HTR-8/SVneo (cell line): Measurements from ENCODE around the gene ATP1A1.

ENCODE experiments used
- DNase-seq: peaks from one replicate; pipeline ENCODE4 v3.0.0; 2011; ENCODE audit warnings: low spot score, mixed read lengths; ENCODE audit not compliant: insufficient read length
- FAIRE-seq: peaks from 2 replicates; lab custom pipeline; 2011; peaks lifted over from hg19 to GRCh38; lab: Jason Lieb, UNC

Gene ATP1A1

GRCh38 chr1:116340506-116341231 lies 32.4 kb upstream of the ATP1A1 start:
- no peak for DNase-seq
- FAIRE-seq = no peak

- FAIRE-seq (no peak), DNase-seq (no peak)
These were observed 30.0 kb upstream of the ATP1A1 start for GRCh38 chr1:116343019-116343418.

DNA sequence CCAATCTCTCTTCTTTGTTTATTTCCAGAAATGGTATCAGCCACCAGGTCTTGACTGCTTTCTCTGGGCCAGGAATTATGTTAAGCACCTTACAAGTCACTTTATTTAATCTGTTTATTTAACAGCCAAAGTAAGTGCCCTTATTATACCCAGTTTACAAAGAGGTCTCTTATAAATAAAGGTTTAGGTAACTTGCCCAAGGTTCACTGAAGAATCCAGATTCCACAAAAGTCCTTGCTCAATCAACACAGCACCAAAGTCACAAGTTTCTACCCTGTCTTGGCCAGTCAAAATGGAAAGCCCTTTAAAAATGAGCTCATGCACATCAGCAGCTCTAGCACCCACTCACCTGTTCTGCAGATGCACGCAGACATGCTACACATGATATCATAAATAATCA lies 28.0 kb upstream of the ATP1A1 start:
- DNase-seq (no peak), FAIRE-seq (no peak)

DNA sequence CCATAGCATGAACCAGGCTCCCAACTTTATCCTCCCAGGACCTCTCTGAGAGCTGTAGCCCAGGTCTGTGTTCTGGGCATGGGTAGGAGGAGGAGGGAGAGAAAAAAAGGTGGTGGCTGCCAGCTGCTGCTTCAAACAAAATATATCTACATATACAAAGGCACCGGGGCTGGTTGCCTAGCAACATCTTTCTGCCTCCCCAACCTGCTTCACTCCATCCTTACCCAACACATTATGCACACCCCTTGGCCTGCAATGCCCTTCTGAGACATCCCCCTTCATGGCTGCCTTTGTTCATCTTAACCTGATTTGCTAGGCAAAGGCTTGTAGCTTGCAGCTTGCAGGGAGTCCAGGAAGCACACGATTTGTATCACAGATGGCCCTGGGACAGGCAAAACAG lies 27.2 kb upstream of the ATP1A1 start:
- no peak for DNase-seq
- FAIRE-seq = no peak

DNA sequence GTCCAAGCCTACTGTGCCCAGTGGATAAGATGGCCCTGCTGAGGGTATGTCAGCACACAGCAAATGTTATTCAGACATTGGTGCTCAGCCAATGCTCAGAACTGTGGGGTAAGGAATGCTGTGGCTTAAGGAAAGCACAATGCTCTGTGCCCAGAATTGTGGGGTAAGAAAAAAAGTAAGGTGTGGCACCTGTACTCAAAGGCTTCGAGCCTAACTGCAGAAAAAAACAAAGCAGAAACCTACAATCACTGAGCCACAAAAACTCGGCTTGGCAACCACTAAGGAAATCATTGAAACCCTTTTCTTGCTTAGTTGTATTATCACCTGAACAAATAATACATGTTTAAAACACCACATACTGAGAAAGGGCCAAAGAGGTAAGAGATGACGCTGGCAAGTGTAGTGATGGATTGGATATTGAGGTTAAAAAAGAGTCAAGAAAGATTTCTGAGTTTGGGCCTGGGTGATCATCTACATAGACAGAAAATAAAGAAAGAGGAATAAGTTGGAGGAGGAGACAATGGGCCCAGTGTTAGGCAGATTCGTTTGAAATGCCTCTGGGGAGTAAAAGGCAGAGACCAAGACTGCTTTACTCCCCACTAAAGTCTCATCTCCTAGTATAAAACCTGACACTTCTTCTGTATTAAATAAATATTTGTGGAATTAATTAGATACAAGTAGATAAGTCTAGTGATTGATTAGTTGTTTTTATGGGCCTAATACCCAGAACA lies 25.9 kb upstream of the ATP1A1 start:
- no peak for FAIRE-seq

DNA sequence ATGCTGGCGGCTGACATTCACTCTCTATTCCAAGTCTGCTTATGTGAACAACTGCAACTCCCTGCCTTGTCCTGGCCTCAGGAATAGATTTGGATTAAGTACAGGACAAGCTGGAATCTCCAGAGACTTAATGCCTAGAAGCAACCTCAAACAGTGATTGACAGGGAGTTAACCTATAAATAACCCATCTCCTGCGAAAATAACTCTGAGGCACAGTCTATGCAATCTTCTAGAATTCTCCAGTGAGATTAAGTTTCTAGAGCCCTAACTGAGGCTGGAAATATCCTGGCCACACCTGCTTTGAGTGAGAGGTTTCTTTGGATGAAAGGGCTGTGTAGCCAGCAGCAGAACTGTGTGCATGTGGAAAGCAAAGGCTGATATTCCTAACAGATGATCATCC lies 25.3 kb upstream of the ATP1A1 start:
- no peak for FAIRE-seq
- no peak for DNase-seq

More for the DNA sequence above, 25.9 kb upstream of the ATP1A1 start:
- DNase-seq = no peak

- DNase-seq (no peak), FAIRE-seq (no peak)
These were observed 22.9 kb upstream of the ATP1A1 start for GRCh38 chr1:116350097-116350645.

DNA sequence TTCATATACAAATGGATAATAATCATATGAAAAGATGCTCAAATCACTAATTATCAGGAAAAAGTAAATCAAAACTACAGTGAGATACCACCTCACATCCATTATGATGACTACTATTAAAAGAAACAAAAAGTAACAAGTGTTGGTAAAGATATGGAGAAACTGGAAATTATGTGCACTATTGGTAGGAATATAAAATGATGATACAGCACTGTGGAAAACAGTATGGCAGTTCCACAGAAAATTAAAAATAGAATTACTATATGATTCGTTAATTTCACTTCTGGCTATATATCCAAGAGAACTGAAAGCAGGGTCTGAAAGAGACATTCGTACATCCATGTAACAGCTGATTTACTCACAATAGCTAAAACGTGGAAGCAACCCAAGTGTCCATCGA lies 21.1 kb upstream of the ATP1A1 start:
- FAIRE-seq = no peak
- DNase-seq = no peak

GRCh38 chr1:116352349-116352813 lies 20.7 kb upstream of the ATP1A1 start:
- FAIRE-seq (no peak), DNase-seq (no peak)

GRCh38 chr1:116353155-116353554 lies 19.9 kb upstream of the ATP1A1 start:
- DNase-seq = no peak
- no peak for FAIRE-seq

GRCh38 chr1:116356067-116356466 lies 17.0 kb upstream of the ATP1A1 start:
- DNase-seq (no peak), FAIRE-seq (no peak)

GRCh38 chr1:116356673-116357072 lies 16.4 kb upstream of the ATP1A1 start:
- FAIRE-seq (no peak), DNase-seq (no peak)

DNA sequence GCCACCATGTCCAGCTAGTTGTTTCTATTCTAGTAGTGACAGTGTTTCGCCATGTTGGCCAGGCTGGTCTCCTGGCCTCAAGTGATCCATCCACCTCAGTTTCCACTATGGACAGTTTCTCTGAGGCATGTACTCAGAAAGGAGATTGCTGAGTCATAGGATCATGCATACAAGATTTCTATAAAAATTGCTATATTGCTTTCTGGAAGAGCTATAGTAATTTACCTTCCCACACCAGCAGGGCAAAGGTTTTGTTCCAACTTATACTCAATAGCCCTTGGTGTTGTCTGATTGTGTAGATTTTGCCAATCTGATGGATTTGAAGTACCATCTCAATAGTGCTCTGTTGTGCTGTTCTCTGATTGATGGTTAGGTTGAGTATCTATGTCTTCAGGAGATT lies 15.6 kb upstream of the ATP1A1 start:
- FAIRE-seq (no peak), DNase-seq (no peak)

GRCh38 chr1:116359060-116359830 lies 13.8 kb upstream of the ATP1A1 start:
- FAIRE-seq = no peak
- no peak for DNase-seq

DNA sequence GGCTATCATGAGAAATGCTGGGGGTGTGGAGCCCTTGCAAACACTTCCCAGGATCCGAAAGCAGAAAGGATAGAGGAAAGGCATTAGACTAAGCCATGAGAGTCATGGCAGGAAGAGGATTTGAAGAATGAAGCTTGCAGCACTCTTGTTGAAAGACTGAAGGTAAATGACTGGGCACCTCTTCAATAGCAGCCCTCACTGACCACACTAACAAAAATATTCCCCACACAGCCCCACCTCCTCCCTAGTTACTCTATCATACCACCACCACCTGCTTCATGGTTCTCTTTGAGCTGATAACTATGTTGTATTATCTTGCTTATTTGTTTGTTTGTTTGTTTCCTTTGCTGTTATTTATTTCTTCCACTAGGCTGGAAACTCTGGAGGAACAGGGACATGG lies 13.2 kb upstream of the ATP1A1 start:
- no peak for DNase-seq
- no peak for FAIRE-seq

DNA sequence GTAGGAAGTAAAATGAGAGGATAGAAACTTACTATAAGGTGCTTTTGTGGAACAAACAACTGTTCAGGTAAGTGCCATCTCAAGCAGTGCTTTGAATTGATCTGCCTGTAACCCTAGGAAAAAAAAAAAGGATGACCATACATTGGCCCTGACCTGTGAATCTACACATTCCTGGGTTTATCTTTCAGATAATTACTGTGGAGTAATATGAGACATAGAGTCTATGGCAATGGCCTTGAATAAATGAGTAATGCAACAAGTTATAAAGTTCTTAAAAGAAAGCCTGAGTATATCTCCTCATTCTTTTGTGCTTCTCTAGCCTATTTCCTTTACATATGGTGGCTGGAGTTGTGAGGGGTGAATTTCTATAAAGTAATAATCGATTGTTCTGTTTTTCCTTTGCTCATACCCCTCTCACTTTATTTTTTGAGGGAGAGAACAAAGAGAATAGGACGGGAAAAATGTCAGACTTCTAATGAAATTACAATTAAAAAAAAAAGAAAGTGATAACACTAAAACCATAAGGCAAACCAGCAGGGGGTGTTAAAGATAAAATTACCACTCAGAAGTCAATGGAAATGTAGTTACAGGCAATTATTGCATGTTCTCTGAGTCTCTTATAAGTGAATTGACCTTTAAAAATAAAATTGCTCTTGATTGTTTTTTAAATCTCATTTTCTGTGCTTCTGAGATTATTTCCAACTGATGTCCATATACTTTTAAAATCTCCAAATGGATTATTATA lies 12.4 kb upstream of the ATP1A1 start:
- no peak for FAIRE-seq

GRCh38 chr1:116361648-116362047 lies 11.4 kb upstream of the ATP1A1 start:
- FAIRE-seq (no peak), DNase-seq (no peak)

More for the DNA sequence above, 12.4 kb upstream of the ATP1A1 start:
- DNase-seq = no peak

DNA sequence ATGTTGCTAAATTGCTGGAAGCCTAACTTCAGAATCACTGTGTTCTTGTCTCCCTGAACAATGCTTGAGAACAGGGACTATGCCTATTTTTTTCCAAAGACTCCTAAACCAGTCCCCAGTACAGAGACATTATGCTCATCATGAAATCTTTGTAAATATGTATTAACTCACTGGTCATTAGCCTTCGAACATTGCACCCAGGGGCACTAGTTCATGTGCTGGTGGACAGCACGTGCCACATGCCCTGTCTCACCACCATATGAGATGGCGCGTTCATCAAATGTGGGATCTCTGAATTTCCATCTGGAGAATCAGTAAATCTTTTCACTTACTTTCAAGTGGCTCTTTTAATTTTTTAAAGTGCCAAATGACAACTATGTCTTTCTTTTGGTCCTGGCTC lies 11.0 kb upstream of the ATP1A1 start:
- FAIRE-seq = no peak

GRCh38 chr1:116365353-116365780 lies 7.7 kb upstream of the ATP1A1 start:
- DNase-seq = no peak
- FAIRE-seq = no peak

More for the DNA sequence above, 11.0 kb upstream of the ATP1A1 start:
- DNase-seq = no peak

GRCh38 chr1:116365857-116366256 lies 7.2 kb upstream of the ATP1A1 start:
- DNase-seq = no peak

More at GRCh38 chr1:116365857-116366256, 7.2 kb upstream of the ATP1A1 start:
- FAIRE-seq = no peak
